SK-N-SH (cell line): Measurements from ENCODE around the gene MIGA1.

Experiments used
- GABPA ChIP-seq: IDR thresholded peaks from 2 replicates; pipeline ENCODE4 v1.4.0; 2012; ENCODE audit warnings: low read depth, mild to moderate bottlenecking
- SIN3A ChIP-seq: IDR thresholded peaks from 2 replicates; pipeline ENCODE4 v1.6.1; 2012; ENCODE audit warnings: low read depth, mild to moderate bottlenecking, low read length, moderate library complexity, borderline replicate concordance
- TF ChIP-seq, protein P1 (sequence below): fragments of 200-600 bp; sonication (generic); IDR thresholded peaks from 2 replicates; pipeline ENCODE4 v1.6.1; 2017; ENCODE audit warnings: antibody characterized with exemption, mild to moderate bottlenecking, moderate library complexity

DNA sequence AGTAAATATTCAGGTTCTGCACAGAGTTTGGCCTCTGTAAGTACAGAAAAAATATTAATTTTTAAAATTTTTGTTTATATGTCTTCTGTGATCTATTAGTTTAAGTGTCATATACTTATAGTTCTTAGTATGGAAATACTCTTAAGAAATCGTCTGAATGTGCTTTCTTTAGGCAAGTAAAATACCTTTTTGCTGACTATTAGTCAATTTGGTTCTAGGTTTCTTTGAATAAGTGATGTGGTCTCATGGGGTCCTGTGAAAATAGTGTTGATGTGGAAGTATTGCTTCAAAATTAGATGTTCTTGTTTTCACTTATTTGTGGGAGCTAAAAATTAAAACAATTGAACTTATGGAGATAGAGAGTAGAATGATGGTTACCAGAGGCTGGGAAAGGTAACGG, 23.9 kb downstream of the MIGA1 start:
- TF ChIP-seq SIN3A (no peak), GABPA (no peak)
- TF ChIP-seq, protein P1, sequence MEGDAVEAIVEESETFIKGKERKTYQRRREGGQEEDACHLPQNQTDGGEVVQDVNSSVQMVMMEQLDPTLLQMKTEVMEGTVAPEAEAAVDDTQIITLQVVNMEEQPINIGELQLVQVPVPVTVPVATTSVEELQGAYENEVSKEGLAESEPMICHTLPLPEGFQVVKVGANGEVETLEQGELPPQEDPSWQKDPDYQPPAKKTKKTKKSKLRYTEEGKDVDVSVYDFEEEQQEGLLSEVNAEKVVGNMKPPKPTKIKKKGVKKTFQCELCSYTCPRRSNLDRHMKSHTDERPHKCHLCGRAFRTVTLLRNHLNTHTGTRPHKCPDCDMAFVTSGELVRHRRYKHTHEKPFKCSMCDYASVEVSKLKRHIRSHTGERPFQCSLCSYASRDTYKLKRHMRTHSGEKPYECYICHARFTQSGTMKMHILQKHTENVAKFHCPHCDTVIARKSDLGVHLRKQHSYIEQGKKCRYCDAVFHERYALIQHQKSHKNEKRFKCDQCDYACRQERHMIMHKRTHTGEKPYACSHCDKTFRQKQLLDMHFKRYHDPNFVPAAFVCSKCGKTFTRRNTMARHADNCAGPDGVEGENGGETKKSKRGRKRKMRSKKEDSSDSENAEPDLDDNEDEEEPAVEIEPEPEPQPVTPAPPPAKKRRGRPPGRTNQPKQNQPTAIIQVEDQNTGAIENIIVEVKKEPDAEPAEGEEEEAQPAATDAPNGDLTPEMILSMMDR, result no peak
